ENCODE data around the gene OBSL1.

- TF ChIP-seq CTCF (IDR thresholded peaks at IDR 0.05) (no peak), EZH2 (IDR thresholded peaks at IDR 0.05; ENCODE audit: borderline replicate concordance, insufficient read depth, low read depth, low read length, poor library complexity, severe bottlenecking) (no peak)
These were observed 19.6 kb downstream of the OBSL1 start for GRCh38 chr2:219551441-219552381.
